ENCODE results near the gene CPB2. TPM values are rescaled to one million over a fixed set of nuclear protein-coding genes. Genes with fewer than 3 reads are reported as not detected.
A peak's percentile ranks its signal among the peaks of the same experiment; 100 is the strongest.

CPB2 gene
- total RNA-seq, 1 experiment from 2014 or later = not detected

GRCh38 chr13:46126552-46127357 lies 21.9 kb upstream of the CPB2 start:
- DNase-seq (ENCODE audit: low read depth) = peak; percentile 61

- no peak for DNase-seq (ENCODE audit: low read depth)
Measured at GRCh38 chr13:46126056-46126455, 21.2 kb upstream of the CPB2 start.

- no peak for DNase-seq (ENCODE audit: low read depth)
Measured at GRCh38 chr13:46124967-46125933, 20.4 kb upstream of the CPB2 start.

DNA sequence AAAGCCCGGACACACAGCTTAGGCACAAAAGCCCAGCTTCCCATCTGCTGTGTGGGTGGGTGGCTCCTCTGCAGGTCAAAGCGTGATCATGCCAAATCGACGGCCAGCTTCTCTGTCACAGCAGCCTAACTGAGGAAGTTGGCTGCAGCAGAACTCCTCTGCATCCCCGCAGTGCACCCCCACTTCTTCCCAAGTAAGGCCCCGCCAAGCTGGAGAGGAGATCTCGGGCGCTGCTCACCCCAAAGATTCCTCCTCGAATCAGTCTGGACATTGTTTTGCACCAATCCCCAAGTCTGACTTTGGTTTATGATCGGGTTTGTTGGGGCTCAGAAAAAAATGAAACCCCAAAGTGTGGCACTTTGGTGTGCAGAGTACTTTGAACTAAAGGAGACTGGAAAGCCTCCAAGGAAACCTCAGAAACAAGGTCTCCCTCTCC lies 19.7 kb upstream of the CPB2 start:
- DNase-seq (ENCODE audit: low read depth) = no peak

- no peak for DNase-seq (ENCODE audit: low read depth)
Measured at GRCh38 chr13:46122304-46122703, 17.5 kb upstream of the CPB2 start.

GRCh38 chr13:46121597-46122163 lies 16.8 kb upstream of the CPB2 start:
- DNase-seq (ENCODE audit: low read depth) = peak; percentile 9

DNA sequence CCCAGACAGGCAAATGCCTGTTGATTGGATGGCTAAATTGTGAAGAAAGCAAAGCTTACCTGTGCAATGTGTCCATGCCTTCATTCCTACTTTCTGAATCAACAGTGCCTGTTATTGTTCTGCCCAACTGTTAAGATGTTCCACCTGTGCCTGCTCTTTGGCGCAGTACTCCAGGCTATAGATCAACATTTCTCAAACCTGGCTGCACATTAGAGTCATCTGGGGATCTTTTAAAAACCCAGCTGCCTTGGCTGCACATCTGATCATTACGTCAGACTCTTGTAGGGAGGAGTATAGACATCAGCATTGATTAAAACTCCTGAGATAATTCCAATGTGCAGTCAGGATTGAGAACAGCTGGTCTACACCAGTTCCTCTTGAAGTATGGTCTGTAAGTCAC lies 16.2 kb upstream of the CPB2 start:
- no peak for DNase-seq (ENCODE audit: low read depth)

DNA sequence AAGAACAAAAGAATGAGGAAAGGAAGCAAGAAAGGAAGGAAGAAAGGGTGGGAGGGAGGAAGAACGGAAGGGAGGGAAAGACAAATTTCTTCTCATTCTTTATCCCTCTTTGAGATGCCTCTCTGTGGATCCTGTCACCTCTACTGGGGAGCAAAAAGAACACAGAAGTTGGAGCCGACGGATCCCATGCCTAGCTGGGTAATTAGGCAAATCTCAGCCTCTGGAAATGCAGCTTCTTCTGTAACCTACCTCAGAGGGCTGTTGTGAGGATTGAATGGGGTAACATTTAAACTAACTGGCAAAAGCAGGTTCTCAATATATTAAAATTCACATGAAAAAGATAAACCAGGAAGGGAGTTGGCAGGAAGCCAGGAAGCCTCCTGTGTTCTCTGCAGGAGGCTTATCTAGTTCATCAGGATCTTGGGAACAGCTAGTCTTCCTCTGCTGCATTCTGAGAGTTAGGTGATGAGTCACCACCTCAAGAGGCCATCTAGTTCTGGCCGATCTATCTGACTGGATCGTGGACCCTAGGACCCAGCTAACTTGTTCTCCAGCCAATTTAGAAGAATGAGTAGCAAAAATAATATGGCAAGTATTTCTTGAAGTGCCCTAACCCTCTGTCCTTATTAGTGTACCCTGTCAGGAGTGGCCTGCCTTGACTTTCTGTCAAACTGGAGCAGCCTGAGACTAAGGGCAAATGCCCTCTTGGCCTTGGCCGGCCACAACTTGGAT lies 15.2 kb upstream of the CPB2 start:
- DNase-seq (ENCODE audit: low read depth) = peak; percentile 85

DNA sequence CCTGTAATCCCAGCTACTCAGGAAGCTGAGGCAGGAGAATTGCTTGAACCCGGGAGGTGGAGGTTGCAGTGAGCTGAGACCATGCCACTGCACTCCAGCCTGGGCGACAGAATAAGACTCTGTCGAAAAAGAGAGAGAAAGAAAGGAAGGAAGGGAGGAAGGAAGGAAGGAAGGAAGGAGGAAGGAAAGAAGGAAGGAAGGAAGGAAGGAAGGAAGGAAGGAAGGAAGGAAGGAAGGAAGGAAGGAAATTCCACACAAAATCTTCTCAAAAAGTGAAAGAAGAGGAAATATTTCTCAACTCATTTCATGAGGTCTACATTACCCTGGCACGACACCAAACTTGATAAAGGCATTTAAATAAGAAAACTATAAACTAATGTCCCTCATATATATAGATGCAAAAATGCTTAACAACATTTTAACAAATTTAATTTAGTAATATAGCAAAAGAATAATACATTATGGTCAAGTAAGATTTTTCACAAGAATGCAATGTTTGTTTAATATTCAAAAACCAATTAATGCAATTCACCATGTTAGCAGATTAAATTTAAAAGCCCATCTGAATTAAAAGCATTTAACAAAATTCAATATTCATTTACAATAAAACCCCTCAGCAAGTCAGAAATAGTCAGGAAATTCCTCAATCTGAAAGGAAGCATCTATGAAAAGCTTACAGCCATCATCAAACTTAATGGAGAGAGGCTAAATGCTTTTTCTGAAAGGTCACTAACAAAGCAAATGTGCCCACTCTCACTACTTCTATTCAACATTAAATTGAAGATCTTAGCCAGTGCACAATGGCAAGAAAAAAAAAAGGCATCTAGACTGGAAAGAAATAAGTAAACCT lies 12.0 kb upstream of the CPB2 start:
- no peak for DNase-seq (ENCODE audit: low read depth)

GRCh38 chr13:46114613-46115012 lies 9.8 kb upstream of the CPB2 start:
- DNase-seq (ENCODE audit: low read depth) = no peak

GRCh38 chr13:46113596-46113995 lies 8.8 kb upstream of the CPB2 start:
- DNase-seq (ENCODE audit: low read depth) = peak; percentile 59

GRCh38 chr13:46111151-46111550 lies 6.3 kb upstream of the CPB2 start:
- no peak for DNase-seq (ENCODE audit: low read depth)

GRCh38 chr13:46109451-46109850 lies 4.6 kb upstream of the CPB2 start:
- DNase-seq (ENCODE audit: low read depth) = no peak

GRCh38 chr13:46106839-46107371 lies 2.1 kb upstream of the CPB2 start:
- no peak for DNase-seq (ENCODE audit: low read depth)

GRCh38 chr13:46103037-46103436 lies 1.8 kb downstream of the CPB2 start:
- DNase-seq (ENCODE audit: low read depth) = no peak

GRCh38 chr13:46102255-46102605 lies 2.6 kb downstream of the CPB2 start:
- no peak for DNase-seq (ENCODE audit: low read depth)

- no peak for DNase-seq (ENCODE audit: low read depth)
Measured at GRCh38 chr13:46101484-46102254, 3.2 kb downstream of the CPB2 start.

- no peak for DNase-seq (ENCODE audit: low read depth)
Measured at GRCh38 chr13:46101002-46101401, 3.8 kb downstream of the CPB2 start.

- peak; percentile 8 for DNase-seq (ENCODE audit: low read depth)
Measured at GRCh38 chr13:46100191-46100815, 4.5 kb downstream of the CPB2 start.

Measured in RPMI7951 (cell line).